H1 (cell line): Measurements from ENCODE around the gene CFAP74.

Experiments
- CEBPB ChIP-seq: IDR thresholded peaks from 2 replicates; pipeline ENCODE4 v1.6.1; 2012; ENCODE audit warnings: low read depth, low read length
- FOSL1 ChIP-seq: IDR thresholded peaks from 2 replicates; pipeline ENCODE4 v1.6.1; 2011; ENCODE audit warnings: mild to moderate bottlenecking, low read depth, low read length, moderate library complexity; ENCODE audit not compliant: insufficient read depth
- HDAC2 ChIP-seq, 2 experiments: fragments of 300-600 bp in 1 of 2; sonication (generic) in 1 of 2; IDR thresholded peaks; 2 replicates each; pipeline ENCODE4 v1.6.1; 2011 to 2012; ENCODE audit warnings: low read depth in 2 of 2, low read length in 2 of 2, mild to moderate bottlenecking in 2 of 2, moderate library complexity in 2 of 2, borderline replicate concordance in 1 of 2, inconsistent platforms in 1 of 2
- MAFK ChIP-seq: IDR thresholded peaks from 2 replicates; pipeline ENCODE4 v1.6.1; 2012; ENCODE audit warnings: low read depth, mild to moderate bottlenecking, improper control_type of control experiment, low read length
- TF ChIP-seq, protein P1 (sequence below): IDR thresholded peaks from 2 replicates; pipeline ENCODE4 v1.6.1; 2012; ENCODE audit warnings: inconsistent platforms

DNA sequence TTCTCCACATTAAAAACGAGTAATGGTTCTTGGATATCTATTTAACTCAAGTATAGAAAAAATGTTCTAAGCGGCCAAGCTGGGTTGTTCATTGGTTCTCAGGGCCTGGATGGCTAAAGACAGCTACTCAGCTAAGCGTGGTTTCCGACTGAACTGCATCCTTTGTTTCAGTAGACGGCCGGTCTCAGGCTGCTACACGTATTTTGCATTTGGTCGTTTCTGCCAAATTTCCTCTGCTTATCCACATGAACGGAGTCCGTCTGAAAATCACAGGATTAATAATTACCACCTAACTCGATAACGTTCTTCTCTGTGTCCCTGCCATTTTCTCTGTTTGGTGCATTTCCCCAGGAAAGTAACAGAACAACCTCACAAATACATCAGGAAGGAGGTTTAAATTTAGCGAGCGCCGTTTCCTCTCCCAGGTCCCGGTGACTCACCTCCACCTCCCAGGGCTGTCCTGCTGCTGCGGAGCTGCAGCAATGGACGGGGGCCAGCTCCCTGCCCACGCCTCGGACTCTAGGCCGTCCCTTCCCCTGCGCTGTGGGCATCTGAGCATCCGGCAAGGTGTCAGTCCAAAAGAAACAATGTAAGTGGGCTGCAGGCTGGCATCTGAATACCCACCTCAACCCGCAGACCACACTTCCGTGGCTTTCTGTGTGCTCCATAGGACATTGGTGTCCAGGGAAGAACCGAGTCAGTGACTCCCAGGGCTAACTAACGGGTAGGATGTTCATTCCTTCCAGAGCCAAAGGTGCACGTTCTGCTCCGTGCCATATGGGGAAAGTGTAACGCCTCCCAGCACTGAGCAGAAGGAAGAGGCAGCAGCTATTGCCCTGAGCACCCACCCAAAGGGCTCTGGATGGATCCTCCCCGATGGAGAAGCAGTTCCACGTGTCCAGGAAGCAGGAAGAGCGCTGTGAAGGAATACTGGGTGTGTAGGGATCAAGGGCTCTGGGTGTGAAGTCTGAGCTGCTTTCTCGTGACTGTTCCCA, 11.5 kb upstream of the CFAP74 start:
- TF ChIP-seq FOSL1 (no peak), CEBPB (no peak), HDAC2 (IDR thresholded peaks at IDR 0.05; ENCODE audit: borderline replicate concordance in 1 of 2, low read depth in 2 of 2, low read length in 2 of 2) (no peak), MAFK (no peak)
- TF ChIP-seq, protein P1, sequence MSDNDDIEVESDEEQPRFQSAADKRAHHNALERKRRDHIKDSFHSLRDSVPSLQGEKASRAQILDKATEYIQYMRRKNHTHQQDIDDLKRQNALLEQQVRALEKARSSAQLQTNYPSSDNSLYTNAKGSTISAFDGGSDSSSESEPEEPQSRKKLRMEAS: no peak
